Stimulated activated CD4-positive, alpha-beta T cell treated with anti-CD3 and anti-CD28 coated beads, Interleukin-2, amount 100 ng/mL, for 4 hours (primary cell): ENCODE measurements around the gene ZNF670.

Source experiments
- DNase-seq: peaks from one replicate; pipeline ENCODE4 v3.0.0-alpha.2; 2020; ENCODE audit warnings: low read depth

Gene ZNF670

DNA sequence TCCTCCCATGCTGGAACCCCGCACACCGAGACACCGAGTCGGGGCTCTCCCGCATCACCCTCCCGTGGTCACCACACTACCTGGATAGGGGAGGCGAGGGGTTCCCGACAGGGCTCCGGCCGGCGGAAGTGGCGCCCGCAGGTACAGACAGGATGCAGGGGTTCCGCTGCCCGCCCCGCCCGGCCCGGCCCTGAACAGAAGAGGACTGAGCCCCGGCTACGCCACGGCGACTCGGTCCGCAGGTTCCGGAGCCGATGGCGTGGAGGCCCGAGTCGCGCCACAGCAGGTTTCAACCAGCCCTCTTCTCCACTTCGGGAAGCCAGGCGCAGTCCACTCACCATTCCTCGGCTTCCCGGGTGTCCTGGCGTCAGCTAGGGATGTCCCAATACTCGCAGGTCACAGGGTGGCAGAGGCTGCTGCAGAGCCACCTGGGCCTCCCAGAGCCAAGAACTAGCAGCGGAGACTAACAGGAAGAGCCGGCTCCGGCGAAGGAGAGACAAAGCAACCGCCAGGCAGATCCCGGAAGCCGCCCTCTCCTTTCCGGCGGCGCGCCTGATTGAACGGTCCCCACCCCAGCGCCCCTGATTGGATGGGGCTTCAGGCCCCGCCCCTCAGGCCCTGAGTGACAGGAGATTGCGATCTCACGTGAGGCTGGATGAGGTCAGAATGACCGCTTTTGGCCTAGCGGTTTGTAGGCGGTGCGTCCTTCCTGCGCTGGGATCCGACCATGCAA, 25.4 kb upstream of the ZNF670 start, which contains the start of gene ZNF669:
TSS of gene ZNF669 (minus strand) at position 498 of the 733 bp plus-strand sequence. CDS start at position 341, 157 bp downstream.
- DNase-seq, result peak; percentile 87

DNA sequence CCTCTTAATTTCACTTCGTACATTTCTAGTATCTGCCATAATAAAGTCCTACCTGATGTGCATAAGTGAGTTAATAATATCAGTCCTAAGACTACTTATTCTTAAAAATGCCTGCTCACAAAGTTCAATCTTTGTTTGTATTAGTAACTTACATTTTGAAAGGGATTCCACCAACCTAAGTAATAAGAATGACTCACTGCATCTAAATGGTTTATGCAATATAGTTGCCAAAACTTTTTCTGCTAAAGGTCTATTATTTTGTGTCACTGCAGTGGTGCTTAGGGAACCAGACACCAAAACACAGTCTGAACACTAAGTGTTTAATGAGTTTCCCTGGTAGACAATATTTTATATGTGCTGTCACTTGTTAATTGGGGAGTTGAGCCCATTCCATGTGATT, 23.8 kb upstream of the ZNF670 start:
- no peak for DNase-seq

DNA sequence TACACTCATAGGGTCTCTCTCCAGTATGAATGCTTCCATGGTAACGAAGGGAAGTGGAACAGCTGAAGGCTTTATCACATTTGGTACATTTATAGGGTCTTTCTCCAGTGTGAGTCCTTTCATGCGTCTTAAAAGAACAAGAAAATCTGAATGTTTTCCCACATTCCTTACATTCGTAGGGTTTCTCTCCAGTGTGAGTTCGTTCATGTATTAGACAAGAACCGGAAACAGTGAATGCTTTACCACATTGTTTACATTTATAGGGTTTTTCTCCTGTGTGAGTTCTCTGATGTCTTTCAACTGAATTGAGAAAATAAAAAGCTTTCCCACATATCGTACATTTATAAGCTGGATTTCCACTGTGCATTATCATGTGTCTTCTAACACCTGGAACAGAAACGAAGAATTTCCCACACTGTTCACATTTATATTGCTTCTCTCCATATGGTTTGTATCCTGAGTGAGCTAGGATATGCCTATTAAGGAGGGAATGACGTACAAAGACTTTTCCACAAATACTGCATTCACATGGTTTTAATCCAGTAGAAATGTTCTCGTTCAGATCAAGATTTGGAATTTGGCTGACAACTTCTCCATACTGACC, 22.2 kb upstream of the ZNF670 start:
- DNase-seq, result no peak

DNA sequence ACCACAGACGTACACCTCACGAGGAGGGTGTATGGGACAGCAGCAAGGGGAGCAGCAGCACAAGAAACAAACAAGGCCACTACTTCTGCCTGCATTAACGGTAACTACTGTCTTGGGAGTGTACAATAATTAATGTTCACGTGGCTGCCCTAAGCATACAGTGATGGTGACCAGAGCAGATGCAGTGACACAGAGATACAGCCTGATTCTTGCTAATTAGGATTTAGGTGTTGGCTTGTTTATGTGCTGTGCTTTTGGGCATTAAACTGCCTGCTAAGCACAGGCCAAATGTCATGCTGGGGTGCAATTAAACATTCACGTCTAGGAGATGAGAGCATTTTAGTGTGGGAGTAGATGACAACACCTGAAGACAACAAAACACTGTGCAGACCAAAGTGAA, 18.3 kb upstream of the ZNF670 start:
- no peak for DNase-seq

DNA sequence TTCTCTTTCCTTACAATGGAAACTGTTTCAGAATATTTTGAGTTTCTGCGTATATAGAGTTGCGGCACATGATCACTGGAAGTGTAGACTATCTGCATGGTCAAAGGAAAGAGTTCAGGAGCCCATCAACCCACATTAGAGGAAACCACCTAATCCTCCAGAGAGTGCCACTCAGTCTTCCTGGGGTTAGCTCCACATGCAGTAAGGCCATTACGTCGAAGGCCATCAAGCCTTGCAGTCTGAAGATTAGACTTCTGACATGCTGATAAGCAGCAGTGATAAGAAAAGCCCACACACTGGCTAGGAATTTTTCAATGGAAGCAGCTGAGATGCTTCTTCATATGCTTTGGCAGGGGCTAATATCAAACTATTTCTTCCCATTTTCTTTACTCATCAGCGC, 17.9 kb upstream of the ZNF670 start:
- DNase-seq, result no peak

DNA sequence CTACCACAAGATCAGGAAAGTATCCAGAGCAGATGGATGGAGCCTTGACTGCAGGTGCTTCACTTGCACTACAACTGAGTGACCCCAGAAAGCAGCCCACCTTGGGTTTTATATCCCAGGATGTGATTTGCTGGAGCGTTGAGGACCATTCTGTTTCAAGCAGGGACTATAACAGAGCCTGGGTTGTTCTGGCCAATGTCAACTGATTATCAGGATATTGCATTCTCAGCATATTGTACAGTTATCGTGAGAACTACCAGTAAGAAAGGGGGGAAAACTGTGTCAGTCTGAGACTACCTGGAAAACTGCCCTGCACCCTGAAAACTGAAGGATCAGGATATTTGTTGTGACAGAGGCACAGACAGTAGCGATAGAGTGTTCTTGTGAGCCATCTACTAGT, 17.5 kb upstream of the ZNF670 start:
- DNase-seq, result no peak

DNA sequence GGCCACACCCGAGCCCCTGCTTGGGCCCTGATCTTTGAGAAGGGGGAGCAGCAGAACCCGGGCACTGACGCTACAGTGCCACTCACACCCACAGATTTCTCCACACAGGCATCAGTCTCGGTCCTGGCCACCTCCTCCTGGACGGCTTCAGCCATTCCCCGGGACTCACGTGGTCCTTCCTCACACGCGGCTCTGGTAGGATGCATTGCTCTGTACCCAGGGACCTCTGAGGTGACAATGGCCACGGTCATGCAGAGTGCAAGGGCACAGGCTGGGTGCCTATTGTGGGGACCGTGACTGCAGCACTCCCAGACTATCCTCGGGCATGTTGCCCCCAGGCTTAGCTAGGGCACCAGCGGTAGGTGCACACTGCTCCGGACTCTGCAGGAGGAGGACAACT, 11.8 kb upstream of the ZNF670 start:
- no peak for DNase-seq

DNA sequence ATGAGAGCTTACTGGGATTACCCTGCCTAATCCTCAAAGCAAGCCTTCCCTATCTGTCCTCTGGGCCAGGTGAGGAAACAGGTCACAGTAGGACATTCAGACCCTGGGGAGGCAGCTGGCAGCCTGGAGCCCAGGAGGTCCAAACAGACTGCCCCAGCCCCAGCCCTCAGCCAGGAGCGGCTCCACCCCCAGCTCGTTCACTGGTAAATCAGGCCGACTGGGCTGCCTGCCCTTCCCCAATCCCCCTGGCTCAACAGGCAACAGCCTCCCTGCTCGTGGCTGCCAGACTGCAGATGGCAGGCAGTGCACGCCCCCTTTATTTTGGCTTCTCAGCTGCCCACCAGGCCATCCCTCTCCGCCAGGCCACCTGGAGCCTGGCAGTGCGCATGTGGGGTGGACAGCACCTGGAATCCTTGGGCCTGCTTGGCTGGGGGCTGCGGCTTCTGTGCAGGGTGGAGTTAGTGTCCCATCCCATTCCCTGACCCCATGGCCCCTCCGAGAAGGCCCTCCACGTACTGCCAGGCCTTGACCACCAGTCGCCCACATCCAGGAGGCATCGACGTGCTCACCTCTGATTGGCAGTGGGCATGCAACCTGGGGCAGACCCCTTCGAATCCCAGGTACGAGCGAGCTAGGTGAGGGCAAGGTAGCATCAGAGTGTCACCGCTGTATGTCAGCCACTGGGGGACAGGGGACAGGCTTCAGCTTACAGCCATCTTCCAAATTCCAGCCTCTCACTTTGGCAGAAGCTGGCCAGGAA, 11.2 kb upstream of the ZNF670 start:
- DNase-seq, result no peak

DNA sequence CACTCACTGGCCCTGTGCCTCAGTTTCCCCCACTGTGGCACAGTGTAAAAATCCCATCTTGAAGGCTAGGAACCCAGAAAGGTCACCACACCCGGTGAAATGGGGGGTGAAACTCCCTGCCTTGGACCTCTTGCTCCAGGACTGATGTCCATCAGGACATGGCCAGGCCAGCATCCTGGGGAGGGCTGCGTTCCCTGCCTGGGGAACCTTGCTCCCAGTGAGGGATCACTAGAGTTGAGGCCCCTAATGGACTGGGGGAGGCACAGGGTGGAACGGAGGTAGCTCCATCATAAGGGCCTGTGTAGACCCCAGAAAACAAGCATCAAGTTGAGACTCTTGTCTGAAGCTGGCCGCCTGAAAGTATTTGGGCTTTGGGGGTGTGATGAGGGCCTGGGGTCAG, 10.4 kb upstream of the ZNF670 start:
- DNase-seq, result no peak

DNA sequence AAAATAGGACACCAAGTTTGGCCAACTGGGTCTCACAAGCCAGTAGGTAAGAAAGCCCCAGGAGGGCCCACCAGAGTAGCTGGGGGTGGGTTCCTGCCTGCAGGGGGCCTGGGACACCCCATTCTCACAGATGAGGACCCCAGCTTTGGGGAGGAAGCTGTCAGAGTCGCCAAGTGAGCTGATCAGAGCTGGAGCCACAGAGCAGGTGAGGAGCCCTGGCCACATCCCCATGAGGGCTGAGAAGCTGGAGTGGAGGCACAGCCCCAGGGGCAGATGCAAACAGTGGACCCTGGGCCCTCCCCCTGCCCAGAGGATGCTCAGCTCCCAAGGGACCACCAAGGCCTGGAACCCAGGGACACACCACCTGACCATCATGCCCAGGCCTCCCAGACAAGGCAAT, 8.6 kb upstream of the ZNF670 start:
- no peak for DNase-seq

DNA sequence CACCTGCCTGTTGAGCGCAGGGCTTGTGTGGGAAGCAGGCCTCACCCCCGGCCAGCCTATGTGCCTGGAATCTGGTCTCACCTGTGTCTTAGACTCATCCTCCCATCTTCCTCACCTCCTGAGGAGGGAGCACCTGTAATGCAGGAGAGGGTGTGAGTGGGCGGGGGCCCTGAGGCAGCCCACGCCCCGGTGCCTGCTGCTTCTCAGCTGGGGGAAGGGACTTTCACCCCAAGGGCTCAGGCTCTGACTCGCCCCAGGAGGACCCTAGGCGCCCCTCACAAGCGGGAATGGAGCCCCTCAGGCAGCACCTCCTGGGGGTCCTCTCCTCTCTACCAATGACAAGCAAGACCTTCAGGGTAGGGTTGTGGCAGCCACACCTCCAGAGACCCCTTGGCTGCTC, 6.7 kb upstream of the ZNF670 start:
- no peak for DNase-seq

DNA sequence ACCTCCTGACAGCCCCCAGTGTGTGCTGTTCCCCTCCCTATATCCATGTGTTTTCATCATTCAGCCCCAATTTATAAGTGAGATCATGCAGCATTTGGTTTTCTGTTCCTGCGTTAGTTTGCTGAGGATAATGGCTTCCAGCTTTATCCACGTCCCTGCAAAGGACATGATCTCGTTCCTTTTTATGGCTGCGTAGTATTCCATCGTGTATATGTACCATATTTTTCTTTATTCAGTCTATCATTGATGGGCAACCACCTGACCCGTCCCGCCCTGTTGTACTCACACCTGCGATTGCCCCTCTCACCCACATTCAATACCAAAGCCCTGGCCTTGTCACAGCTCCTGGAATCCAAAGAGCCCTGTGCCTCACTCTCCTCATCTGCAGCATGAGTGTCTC, 6.2 kb upstream of the ZNF670 start:
- DNase-seq, result no peak

DNA sequence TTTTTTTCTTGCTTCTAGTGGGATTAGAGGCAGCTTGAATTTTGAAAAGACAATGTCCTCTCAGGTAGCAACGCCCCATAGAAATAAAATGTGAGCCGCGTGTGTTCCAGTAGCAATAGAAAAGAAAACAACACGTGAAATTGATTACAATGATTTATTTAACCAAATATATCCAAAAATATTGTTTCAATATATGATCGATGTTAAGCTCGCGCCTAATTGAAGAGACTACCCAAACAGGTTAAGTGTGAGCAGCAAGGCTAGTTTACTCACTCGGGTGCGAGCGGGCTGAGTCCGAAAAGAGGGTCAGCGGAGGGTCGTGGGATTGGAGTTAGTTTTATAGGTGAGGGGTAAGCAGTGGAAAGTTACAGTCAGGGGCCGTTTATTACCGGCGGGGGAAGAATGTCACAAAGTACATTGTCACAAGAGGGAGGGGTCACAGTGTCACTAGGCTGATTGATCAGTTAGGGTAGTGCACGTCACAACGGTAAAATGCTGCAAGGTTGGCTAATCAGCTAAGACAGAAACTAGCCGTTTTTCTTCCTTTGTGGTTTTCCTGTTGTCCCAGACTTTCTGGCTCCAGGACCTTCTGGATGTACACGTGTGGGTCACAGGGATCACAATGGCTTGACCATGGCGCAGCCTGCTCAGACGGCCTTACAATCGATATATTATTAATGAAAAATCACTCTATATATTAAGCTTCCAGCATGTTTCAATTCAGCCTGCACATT, 697 bp upstream of the ZNF670 start:
- DNase-seq, result no peak

DNA sequence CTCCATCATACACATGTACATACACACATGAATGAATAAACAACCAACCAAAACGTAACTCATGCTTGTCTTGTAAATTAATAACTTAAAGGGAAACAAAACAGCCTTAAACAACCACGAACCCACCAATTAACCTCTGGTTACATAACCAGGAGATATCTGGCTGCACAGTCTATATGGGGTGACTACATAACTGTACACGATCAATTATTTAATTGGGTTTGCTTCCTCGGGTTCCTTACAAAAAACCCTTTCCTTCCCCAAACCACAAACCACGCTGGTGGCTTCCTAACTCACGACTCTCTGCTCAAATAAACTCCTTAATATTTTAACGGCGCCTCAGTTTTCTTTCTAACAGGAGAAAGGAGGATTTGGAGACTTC, 744 bp downstream of the ZNF670 start:
- no peak for DNase-seq

DNA sequence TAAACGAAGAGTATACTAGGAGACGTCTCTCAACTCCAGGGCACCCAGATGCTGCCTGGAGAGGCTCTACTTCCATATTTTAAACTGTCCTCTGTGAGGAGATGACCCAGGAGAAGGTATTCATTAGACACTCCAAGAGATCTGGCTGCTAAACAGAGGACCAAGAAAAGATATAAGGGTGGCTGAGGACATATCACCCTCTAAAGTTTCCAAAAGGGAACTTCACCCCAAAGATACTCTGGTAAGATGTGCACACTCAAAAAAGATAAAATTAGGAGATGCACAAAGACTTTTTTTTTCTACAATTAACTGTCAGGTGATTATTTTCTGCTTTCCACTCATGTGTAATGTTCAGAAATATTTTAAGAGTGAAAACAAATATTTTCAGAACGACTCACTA, 1.4 kb downstream of the ZNF670 start:
- DNase-seq, result no peak

DNA sequence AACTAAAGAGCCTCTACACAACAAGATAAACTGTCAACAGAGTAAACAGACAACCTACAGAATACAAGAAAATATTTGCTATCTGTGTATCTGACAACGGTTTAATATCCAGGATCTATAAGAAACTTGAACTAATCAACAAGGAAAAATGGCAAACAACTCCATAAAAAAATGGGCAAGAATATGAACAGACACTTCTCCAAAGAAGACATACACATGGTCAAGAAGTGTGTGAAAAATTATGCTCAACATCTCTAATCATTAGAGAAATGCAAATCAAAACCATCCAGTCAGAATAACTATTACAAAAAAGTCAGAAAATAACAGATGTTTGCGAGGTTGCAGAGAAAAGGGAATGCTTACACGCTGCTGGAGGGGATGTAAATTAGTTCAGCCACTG, 8.0 kb downstream of the ZNF670 start:
- DNase-seq, result no peak

DNA sequence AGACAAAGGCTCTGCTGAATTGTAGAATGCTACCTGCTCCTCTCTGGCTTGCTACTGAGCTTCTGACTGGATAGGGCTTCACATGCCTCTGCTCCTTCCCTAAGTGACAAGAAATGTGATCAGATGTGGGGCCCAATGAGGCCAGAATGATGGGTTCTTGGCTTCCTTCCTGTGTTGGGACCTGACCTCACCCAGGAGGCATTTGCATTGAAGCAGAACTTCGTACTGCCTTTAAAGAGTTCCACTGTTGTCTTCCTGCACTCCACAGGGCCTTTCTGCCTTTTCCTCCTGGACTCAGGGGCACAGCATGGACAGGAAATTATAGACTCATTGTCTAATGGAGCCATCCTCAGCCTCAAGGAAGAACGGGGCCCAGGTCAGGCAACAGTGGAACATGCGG, 14.3 kb downstream of the ZNF670 start:
- DNase-seq, result no peak

DNA sequence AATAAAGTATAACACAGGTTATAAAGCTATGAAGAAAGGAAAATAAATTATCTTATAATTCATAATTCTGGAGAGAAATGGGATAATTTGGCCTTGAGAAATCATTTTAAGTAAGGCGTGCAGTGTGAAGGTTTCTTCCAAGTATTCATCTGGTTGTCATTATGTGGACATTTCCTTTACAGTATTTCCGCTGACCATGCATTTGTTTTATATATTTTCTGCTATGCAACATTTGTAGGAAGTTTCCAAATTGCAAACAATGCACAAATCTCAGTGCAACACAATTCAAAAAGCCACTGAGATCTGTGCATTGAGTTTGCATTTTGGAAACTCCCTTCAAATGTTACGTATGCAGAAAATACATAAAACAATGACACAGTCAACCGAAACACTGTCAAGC, 17.8 kb downstream of the ZNF670 start:
- DNase-seq, result no peak

DNA sequence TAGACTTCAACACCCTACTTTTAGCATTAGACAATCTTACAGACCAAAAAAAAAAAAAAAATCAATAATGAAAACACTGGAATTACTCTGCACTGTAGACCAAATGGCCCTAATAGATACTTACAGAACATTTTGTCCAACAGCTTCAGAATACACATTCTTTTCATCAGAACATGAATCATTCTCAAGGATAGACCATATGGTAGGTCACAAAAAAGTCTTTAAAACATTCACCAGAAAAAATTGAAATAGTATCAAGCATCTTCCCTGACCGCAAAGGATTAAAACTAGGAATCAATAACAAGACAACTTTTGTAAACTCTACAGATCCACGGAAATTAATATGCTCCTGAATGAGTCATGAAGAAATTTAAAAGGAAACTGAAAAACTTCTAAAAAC, 22.5 kb downstream of the ZNF670 start:
- DNase-seq, result no peak

DNA sequence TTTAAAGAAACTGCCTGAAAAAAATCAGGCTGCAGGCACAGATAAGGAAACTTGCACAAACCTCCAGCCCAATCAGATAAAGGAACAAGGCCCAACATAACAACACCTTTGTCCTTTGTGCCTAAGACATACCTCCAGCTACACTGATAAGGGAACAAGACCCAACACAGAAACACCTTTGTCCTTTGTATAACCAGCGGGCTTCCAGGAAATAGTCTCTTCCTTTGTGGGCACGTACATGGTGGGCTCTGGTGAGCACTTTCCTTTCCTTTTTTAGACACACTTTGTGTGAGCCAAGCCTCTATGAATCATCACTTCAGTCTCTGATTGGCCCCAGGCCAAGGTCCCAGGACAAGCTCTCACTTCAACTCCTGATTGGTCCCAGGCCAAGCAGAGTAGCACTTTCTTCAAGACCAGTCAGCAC, 23.6 kb downstream of the ZNF670 start:
- DNase-seq, result no peak

DNA sequence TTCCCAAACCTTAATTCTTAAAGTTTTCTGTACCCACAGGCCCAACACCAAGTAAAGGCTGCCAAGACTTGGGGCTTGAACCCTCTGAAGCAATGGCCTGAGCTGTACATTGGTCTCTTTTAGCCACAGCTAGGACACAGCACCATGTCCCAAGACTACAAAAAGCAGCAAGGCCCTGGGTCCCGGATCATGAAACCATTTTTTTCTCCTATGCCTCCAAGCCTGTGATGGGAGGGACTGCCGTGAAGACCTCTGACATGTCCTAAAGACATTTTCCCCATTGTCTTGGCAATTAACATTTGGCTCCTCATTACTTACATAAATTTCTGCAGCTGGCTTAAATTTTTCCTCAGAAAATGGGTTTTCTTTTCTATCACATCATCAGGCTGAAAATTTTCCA, 30.9 kb downstream of the ZNF670 start:
- DNase-seq, result no peak

DNA sequence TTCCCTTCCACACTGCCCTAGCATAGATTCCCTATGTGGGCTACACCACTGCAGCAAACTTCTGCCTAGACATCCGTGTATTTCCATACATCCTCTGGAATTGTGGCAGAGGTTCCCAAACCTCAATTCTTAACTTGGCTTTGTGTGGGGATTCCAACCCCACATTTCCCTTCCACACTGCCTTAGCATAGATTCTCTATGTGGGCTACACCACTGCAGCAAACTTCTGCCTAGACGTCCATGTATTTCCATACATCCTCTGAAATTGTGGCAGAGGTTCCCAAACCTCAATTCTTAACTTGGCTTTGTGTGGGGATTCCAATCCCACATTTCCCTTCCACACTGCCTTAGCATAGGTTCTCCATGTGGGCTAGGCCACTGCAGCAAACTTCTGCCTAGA, 31.4 kb downstream of the ZNF670 start:
- DNase-seq, result no peak

DNA sequence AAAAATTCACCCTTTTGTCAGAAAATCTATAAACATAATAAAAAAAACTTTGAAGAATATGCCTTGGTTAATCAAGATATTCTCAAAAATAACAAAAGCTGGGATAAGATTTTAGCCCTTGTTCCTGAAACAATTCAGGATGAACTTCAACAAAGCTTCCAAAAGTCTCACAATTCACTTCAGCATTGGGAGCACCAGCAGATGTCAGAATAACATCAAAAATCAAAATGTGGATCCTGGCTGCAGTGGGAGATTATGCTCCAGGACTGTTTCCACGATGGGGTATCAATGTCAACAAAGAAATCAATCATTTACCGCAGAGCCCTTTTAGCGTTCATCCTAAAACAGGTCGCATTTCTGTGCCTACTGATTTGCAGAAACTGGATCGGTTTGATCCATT, 35.2 kb downstream of the ZNF670 start:
- no peak for DNase-seq
